GM15510 (cell line): Measurements from ENCODE around the gene PRRC2A.
A peak's percentile ranks its signal among the peaks of the same experiment; 100 is the strongest.

Experiments used
- POLR2A ChIP-seq: IDR thresholded peaks from 3 replicates; pipeline ENCODE4 v1.6.1; 2011; ENCODE audit warnings: borderline replicate concordance; ENCODE audit not compliant: insufficient read length; ENCODE audit errors: extremely low read depth

The PRRC2A gene

DNA sequence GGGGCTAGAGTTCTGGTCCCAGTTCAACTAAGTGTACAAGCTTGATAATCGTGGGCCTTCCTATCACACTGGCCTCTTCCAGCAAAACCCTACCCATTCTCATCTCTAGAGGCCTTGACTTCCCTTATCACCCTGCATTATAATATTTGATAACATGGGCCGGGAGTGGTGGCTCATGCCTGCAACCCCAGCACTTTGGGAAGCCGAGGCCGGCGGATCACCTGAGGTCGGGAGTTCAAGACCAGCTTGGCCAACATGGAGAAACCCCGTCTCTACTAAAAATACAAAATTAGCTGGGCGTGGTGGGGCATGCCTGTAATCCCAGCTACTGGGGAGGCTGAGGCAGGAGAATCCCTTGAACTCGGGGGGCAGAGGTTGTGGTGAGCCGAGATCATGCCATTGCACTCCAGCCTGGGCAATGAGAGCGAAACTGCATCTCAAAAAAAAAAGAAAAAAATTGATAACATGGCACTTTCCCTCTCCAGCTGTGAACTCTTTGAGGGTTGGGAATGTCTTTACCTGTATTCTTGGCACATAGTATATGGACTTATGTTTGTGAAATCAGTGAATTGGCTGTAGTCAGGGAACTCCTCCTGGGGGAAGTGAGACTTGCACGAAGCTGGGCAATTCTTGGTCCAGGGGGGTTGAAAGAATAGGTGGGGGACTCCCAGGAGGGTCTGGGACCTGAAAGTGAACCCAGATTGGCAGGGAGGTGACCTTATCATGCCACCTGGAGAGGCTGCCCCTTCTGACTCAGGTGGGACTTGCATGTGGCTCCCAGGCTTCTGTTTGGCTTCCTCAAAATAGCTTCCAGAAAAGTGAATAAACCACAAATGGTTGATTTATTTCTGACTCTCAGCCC is 41.0 kb downstream of the PRRC2A start:
- no peak for TF ChIP-seq POLR2A

GRCh38 chr6:31662124-31662723 is 41.7 kb downstream of the PRRC2A start:
- no peak for TF ChIP-seq POLR2A

DNA sequence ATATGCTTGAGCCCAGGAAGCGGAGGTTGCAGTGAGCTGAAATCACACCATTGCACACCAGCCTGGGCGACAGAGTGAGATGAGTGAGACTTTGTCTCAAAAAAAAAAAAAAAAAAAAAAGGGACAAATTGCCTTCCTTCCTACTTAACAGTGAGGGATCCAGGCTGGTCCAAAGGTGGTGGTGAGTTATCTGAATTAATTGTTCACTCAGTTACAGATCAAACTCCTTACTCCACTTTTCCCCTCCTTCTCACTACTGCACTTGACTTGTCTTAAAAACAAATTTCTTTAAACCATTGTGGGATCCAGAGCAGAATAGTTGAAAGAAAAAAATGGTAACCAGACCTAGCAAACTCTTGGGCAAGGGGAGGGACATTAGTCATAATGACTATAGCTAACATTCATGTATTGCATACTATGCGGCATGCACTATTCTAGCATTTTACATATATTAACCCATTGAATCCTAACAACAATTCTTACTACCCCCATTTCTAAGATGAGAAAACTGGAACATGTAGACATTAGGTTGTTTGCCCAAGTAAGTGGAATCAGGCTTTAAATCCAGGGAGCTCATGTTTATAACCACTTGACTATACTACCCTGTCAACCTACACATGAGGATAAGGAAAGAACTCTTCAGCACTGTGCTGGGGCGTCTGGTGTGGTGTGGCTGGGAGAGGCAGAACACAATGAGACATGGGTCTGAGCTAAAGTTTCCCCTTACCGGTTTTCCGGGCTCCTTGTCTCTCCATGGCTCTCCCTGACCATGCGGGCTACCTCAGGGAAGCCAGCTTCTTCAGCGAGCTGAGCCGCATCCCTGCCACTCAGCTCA is 42.8 kb downstream of the PRRC2A start:
- no peak for TF ChIP-seq POLR2A

DNA sequence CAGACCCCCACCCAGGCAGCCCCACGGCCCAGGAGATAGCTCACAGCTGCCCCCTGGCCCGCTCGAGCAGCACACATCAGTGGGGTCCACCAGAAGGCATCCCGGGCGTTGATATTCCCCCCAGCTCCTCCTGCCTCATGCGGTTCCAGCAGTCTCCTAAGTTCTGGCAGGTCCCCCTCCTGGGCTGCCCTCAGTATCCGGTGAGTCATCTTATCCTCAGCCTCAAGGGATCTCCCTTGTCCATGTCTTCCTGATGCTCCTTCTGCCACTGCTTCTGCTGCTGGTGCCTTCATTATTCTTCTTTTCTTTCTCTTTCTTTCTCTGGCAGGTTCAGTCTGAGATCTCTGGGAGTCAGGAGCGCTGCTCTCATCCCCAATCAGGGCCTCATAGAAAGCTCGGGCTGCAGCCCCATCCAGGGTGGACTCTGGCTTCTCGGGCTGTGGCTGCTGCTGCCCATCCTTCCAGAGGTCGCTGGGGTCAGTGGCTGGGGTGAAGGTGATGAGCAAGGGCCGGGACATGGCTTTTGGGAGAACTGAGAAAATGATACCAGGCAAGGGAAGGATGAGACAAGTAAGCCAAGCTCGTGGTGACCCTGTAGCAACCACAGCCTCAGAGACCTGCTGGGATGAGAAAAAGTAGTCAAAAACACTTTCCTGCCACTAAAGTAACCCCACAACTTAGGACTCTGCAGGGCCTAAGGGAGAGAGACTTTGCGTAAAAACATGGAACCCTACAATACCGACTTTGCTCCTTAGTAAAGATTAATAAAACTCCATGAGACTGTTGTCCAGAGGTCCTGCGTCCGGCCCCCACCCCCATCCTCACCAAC is 43.7 kb downstream of the PRRC2A start:
- TF ChIP-seq POLR2A = no peak

- peak; percentile 19 for TF ChIP-seq POLR2A
Measured at GRCh38 chr6:31664790-31665500, 44.4 kb downstream of the PRRC2A start, which contains the start of gene GPANK1. TSS of gene GPANK1 (minus strand) at chr6:31664997. CDS start at chr6:31664478, 519 bp downstream.

- peak; percentile 79 for TF ChIP-seq POLR2A
Measured at GRCh38 chr6:31665501-31666336, 45.2 kb downstream of the PRRC2A start, which contains the start of gene CSNK2B. TSS of gene CSNK2B (plus strand) at chr6:31666080. CDS start at chr6:31666832, 752 bp downstream.

DNA sequence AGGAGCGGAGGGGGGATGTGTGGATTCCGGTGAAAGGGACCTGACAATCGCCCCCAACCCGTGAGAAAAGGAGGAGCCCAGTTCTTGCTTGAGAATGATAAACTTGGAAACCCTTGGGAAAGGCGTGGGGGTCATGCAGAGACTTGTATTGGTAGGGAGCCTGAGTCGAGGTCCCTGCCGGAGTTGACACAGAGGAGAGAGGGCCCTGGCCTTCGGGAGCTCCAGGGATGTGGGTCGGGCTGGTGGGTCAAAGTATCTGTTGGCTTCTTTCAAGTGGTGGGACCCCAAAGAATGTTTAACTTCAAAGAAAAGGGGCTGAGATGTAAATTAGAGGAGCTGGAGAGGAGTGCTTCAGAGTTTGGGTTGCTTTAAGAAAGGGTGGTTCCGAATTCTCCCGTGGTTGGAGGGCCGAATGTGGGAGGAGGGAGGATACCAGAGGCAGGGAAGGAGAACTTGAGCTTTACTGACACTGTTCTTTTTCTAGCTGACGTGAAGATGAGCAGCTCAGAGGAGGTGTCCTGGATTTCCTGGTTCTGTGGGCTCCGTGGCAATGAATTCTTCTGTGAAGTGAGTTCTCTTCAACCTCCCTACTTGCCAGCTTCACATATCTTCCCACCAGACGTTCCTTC is 45.9 kb downstream of the PRRC2A start:
- TF ChIP-seq POLR2A = no peak

GRCh38 chr6:31669676-31670075 is 49.2 kb downstream of the PRRC2A start, which contains the start of gene LY6G5B:
TSS of gene LY6G5B (plus strand) at chr6:31669976. CDS start at chr6:31670951, 975 bp downstream.
- TF ChIP-seq POLR2A = no peak

DNA sequence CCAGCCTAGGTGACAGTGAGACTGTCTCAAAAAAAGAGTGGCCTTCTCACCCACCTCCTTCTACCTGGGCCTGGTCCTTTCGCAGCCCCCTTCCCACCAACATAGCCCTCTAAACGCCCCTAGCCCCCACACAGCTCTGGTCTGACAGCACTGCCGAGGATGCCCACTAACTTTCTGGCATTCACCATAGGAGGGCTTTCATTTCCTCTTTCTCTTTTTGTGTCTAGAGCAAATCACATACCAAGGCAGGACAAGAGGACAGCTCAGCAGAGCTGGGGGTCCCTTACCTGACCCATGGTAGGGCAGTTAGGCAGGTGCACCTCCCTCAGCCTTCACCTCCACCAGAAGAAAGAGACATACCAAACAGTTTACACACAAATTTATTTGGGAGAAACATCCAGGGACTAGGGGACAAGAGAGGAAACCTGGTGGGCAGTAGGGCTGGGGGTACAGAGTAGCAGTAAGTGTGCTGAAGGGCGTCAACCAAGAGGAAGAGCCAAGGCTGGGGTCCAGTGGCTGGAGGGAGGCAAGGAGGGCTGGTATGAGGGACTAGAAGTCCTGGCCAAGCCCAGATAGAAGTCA is 55.9 kb downstream of the PRRC2A start:
- no peak for TF ChIP-seq POLR2A

DNA sequence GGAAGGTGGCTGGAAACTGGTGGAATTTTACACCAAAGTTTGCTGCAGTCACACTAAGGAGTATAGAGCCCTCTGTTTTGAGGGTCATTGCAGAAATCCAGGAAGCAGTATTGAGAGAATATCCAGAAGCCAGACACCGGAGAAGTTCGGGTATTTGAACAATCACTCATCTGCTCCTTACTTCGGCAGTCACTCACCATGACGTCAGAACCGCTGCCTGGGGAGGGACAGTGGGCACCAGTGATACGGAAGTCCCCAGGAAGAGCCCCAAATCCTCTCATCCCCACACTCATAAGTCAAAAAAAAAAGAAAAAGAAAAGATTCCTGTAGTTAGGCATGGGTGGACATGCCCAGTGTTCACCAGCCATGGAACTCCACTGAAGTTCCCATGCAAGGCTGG is 56.4 kb downstream of the PRRC2A start:
- TF ChIP-seq POLR2A = no peak

GRCh38 chr6:31677955-31678354 is 57.4 kb downstream of the PRRC2A start:
- no peak for TF ChIP-seq POLR2A
